ENCODE measurements around the gene SRPRA. TPM values are rescaled to one million over a fixed set of nuclear protein-coding genes. Genes with fewer than 3 reads are reported as not detected.
A peak's percentile ranks its signal among the peaks of the same experiment; 100 is the strongest.
"Not testable (repeated sequence)": the region's sequence is repeated elsewhere in the genome, so short reads cannot be mapped to it uniquely, and the experiment has no call there.

SRPRA gene, protein sequence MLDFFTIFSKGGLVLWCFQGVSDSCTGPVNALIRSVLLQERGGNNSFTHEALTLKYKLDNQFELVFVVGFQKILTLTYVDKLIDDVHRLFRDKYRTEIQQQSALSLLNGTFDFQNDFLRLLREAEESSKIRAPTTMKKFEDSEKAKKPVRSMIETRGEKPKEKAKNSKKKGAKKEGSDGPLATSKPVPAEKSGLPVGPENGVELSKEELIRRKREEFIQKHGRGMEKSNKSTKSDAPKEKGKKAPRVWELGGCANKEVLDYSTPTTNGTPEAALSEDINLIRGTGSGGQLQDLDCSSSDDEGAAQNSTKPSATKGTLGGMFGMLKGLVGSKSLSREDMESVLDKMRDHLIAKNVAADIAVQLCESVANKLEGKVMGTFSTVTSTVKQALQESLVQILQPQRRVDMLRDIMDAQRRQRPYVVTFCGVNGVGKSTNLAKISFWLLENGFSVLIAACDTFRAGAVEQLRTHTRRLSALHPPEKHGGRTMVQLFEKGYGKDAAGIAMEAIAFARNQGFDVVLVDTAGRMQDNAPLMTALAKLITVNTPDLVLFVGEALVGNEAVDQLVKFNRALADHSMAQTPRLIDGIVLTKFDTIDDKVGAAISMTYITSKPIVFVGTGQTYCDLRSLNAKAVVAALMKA
- 100 to 1,000 TPM in 1 of 2 experiments, 10 to 100 TPM in 1; 99.0 to 103 TPM for total RNA-seq

DNA sequence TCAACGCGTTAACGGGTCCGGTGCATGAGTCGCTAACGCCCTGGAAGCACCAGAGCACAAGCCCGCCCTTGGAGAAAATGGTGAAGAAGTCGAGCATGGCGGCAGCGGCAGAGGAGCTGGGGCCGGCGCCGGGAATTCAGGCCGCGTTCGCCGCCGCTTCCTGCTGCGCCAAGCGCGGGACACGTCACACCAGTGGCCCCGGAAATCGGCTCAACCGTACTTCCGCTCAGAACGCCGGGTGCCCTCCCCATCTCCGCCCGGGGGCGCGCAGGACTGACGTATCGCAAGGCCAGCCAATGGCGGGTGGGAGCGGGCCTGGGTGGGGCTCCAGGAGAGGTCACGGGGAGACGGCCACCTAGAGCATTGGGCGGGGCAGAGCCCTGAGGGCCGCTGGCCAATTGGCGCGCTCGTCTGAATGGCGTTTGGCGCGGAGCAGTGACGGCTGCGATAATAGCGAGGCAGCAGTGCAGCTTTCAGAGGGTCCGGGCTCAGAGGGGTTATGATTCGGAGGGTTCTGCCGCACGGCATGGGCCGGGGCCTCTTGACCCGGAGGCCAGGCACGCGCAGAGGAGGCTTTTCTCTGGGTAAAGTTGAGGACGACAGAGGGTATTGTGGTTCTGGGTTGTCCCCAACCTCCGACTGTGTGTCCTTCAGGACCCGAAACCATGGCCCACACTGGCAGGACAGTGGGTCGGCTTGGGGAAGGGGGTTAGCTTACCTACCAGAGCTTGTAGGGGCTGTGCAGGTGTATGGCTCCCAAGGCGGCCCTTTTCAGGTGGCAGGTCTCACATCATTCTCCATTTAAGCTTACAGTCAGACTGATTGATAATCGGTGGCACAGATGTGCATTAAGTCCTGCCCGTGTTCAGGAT lies at the start of gene SRPRA, which contains the start of gene FOXRED1:
Gene SRPRA (minus strand): TSS at position 188 of the 872 bp plus-strand sequence. CDS start 91 bp downstream, at position 97.
Gene FOXRED1 (plus strand): TSS at position 447 of the 872 bp plus-strand sequence. CDS start 53 bp downstream, at position 500.
- ATAC-seq: peak; percentile 99
- Mint-ChIP-seq H3K27me3 (ENCODE audit: low read depth) (no peaks in the 10 kb centered on the region), H3K4me1 (ENCODE audit: low read depth) (peaks cover 45% of the 10 kb centered on the region), H3K27ac (peak within 1 kb of the TSS; percentile 95), H3K9me3 (ENCODE audit: insufficient read depth) (no peaks in the 10 kb centered on the region), H3K4me3 (peak within 1 kb of the TSS; percentile 92), H3K36me3 (ENCODE audit: low read depth) (peaks cover 59% of the 10 kb centered on the region)
- peak; percentile 100 for DNase-seq
- CTCF ChIA-PET: interaction anchor here (1.1 to 1.4 kb wide), 5 partner anchors 13 to 212 kb away, joined by 3 to 4 read pairs (median 4); partner anchors contain the start of gene TIRAP
- POLR2A ChIA-PET: interaction anchor here (0.5 to 6.4 kb wide), 8 partner anchors 13 to 1336 kb away, joined by 3 to 52 read pairs (median 4); partner anchors contain the start of genes DCPS, FAM118B, RPUSD4 and ST3GAL4

GRCh38 chr11:126317756-126318573 lies 49.3 kb upstream of the SRPRA start:
- CTCF ChIA-PET: interaction anchor here (1.0 to 3.5 kb wide), 10 partner anchors 8 to 167 kb away, joined by 3 to 33 read pairs (median 6); partner anchors contain the start of gene DCPS
- peak; percentile 56 for DNase-seq
- H3K36me3 Mint-ChIP-seq (ENCODE audit: low read depth): peaks cover 44% of the 10 kb centered on the region
- H3K27ac Mint-ChIP-seq: peak overlapping the region; percentile 95
- ATAC-seq: peak; percentile 65
- H3K4me1 Mint-ChIP-seq (ENCODE audit: low read depth): peaks cover 37% of the 10 kb centered on the region
- peak overlapping the region; percentile 65 for H3K4me3 Mint-ChIP-seq
- H3K9me3 Mint-ChIP-seq (ENCODE audit: insufficient read depth): peaks cover 6% of the 10 kb centered on the region
- POLR2A ChIA-PET: interaction anchor here (0.6 to 3.1 kb wide), 11 partner anchors 10 to 106 kb away, joined by 3 to 40 read pairs (median 5); partner anchors contain the start of genes DCPS, FAM118B and ST3GAL4
- no peaks in the 10 kb centered on the region for H3K27me3 Mint-ChIP-seq (ENCODE audit: low read depth)

DNA sequence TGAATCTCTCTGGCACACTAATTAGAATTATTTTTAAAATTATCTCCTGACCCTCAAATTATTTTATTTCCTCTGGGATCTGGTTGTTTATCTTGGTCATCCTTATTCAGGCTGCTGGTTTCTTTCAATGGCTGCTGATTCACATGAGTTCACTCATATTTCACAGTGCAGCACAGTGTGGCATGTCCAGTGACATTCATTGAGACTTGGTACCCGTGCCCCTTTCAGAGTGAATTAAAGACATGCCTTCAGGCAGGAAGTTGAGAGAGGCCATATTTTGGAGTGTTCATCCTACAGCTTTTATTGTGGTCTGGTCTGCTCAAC lies 48.7 kb upstream of the SRPRA start:
- peak overlapping the region; percentile 65 for H3K4me3 Mint-ChIP-seq
- no peak for DNase-seq
- H3K9me3 Mint-ChIP-seq (ENCODE audit: insufficient read depth): peaks cover 6% of the 10 kb centered on the region
- H3K36me3 Mint-ChIP-seq (ENCODE audit: low read depth): peaks cover 47% of the 10 kb centered on the region
- H3K4me1 Mint-ChIP-seq (ENCODE audit: low read depth): peaks cover 37% of the 10 kb centered on the region
- no peak for ATAC-seq
- no peaks in the 10 kb centered on the region for H3K27me3 Mint-ChIP-seq (ENCODE audit: low read depth)
- ChIA-PET POLR2A (interaction anchor here (1.2 to 3.1 kb wide), 5 partner anchors 13 to 105 kb away, joined by 3 to 40 read pairs (median 5); partner anchors contain the start of genes DCPS, FAM118B and ST3GAL4), CTCF (interaction anchor here (1.2 to 3.5 kb wide), 7 partner anchors 8 to 168 kb away, joined by 4 to 33 read pairs (median 14); partner anchors contain the start of gene DCPS)
- H3K27ac Mint-ChIP-seq: peak overlapping the region; percentile 95

GRCh38 chr11:126313826-126314225 lies 45.1 kb upstream of the SRPRA start:
- peaks cover 49% of the 10 kb centered on the region for H3K36me3 Mint-ChIP-seq (ENCODE audit: low read depth)
- CTCF ChIA-PET: interaction anchor here (0.6 kb wide), 1 partner anchor 17 kb away, joined by 3 read pairs; no protein-coding TSS in a partner anchor
- ATAC-seq (no peak), DNase-seq (no peak)
- peaks cover 38% of the 10 kb centered on the region for H3K4me1 Mint-ChIP-seq (ENCODE audit: low read depth)
- peaks cover 6% of the 10 kb centered on the region for H3K9me3 Mint-ChIP-seq (ENCODE audit: insufficient read depth)
- POLR2A ChIA-PET: no interaction called here
- H3K4me3 Mint-ChIP-seq: no peak overlapping the region
- no peaks in the 10 kb centered on the region for H3K27me3 Mint-ChIP-seq (ENCODE audit: low read depth)
- no peak overlapping the region for H3K27ac Mint-ChIP-seq

- H3K36me3 Mint-ChIP-seq (ENCODE audit: low read depth): peaks cover 52% of the 10 kb centered on the region
- POLR2A ChIA-PET: no interaction called here
Measured at GRCh38 chr11:126312961-126313360, 44.3 kb upstream of the SRPRA start.

DNA sequence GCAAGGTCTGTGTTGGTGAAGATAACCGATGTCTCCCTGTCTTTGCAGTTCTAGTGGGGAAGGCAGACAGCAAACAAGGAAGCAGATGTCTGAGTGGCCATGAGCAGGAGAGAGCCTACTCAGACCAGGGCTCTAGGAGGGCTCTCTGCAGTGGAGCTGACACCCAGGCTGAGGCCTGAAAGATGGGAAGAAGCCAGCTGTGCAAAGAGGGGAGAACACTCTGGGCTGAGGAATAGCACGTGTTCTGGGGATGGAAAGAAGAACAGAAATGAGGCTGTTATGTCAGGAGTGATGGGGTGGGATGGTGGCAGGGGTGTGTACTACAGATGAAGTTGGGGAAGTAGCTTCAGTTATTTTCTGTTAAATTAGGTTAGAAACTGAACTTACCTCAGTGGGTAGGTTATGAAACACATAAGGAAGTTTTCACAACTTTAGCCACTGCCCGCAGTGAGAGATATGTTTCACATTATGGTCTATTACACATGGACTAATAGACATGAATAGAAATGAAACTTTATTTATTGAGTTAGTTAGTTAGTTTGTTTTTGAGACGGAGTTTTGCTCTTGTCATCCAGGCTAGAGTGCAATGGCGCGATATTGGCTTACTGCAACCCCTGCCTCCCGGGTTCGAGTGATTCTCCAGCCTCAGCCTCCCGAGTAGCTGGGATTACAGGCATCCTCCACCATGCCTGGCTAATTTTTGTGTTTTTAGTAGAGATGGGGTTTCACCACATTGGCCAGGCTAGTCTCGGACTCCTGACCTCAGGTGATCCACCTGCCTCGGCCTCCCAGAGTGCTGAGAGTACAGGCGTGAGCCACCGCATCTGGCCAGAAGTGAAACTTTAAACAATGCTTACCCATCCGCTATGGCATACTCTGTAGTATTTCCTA lies 43.0 kb upstream of the SRPRA start:
- Mint-ChIP-seq H3K27me3 (ENCODE audit: low read depth) (no peaks in the 10 kb centered on the region), H3K36me3 (ENCODE audit: low read depth) (peaks cover 50% of the 10 kb centered on the region), H3K4me3 (no peak overlapping the region), H3K4me1 (ENCODE audit: low read depth) (peaks cover 29% of the 10 kb centered on the region), H3K27ac (no peak overlapping the region), H3K9me3 (ENCODE audit: insufficient read depth) (peaks cover 6% of the 10 kb centered on the region)
- no peak for DNase-seq
- CTCF ChIA-PET: interaction anchor here (0.7 to 9.0 kb wide), 18 partner anchors 7 to 172 kb away, joined by 3 to 80 read pairs (median 4); partner anchors contain the start of gene ST3GAL4
- POLR2A ChIA-PET: interaction anchor here (0.7 kb wide), 1 partner anchor 12 kb away, joined by 3 read pairs; no protein-coding TSS in a partner anchor
- no peak for ATAC-seq

More at GRCh38 chr11:126312961-126313360, 44.3 kb upstream of the SRPRA start:
- Mint-ChIP-seq H3K9me3 (ENCODE audit: insufficient read depth) (peaks cover 6% of the 10 kb centered on the region), H3K4me1 (ENCODE audit: low read depth) (peaks cover 32% of the 10 kb centered on the region), H3K27me3 (ENCODE audit: low read depth) (no peaks in the 10 kb centered on the region), H3K27ac (no peak overlapping the region), H3K4me3 (no peak overlapping the region)
- CTCF ChIA-PET: interaction anchor here (0.7 kb wide), 1 partner anchor 168 kb away, joined by 4 read pairs; no protein-coding TSS in a partner anchor
- ATAC-seq (no peak), DNase-seq (no peak)

DNA sequence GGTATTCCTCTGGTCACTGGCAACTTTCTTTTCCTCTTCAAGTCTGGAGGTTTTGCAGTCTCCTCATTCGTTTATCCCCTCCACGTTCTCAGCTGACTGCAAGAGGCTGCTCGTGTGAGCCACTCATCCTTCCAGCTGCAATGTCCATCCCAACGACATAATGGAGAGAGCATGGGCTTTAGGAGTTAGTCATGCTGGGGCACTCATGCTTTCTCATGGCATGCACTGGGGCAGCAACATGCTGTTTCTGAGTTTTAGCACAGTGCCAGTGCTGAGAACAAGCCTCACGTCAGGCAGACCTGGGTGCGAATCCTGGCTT lies 42.3 kb upstream of the SRPRA start:
- no peak for ATAC-seq
- no peaks in the 10 kb centered on the region for H3K27me3 Mint-ChIP-seq (ENCODE audit: low read depth)
- POLR2A ChIA-PET: interaction anchor here (0.7 kb wide), 1 partner anchor 12 kb away, joined by 3 read pairs; no protein-coding TSS in a partner anchor
- peaks cover under 1% of the 10 kb centered on the region for H3K9me3 Mint-ChIP-seq (ENCODE audit: insufficient read depth)
- peaks cover 28% of the 10 kb centered on the region for H3K4me1 Mint-ChIP-seq (ENCODE audit: low read depth)
- H3K27ac Mint-ChIP-seq: no peak overlapping the region
- no peak overlapping the region for H3K4me3 Mint-ChIP-seq
- DNase-seq: no peak
- peaks cover 47% of the 10 kb centered on the region for H3K36me3 Mint-ChIP-seq (ENCODE audit: low read depth)
- CTCF ChIA-PET: interaction anchor here (0.7 to 9.0 kb wide), 23 partner anchors 8 to 172 kb away, joined by 3 to 80 read pairs (median 5); partner anchors contain the start of gene ST3GAL4

GRCh38 chr11:126310200-126310991 lies 41.7 kb upstream of the SRPRA start:
- Mint-ChIP-seq H3K4me3 (no peak overlapping the region), H3K27ac (no peak overlapping the region), H3K4me1 (ENCODE audit: low read depth) (peaks cover 31% of the 10 kb centered on the region), H3K9me3 (ENCODE audit: insufficient read depth) (no peaks in the 10 kb centered on the region), H3K27me3 (ENCODE audit: low read depth) (no peaks in the 10 kb centered on the region), H3K36me3 (ENCODE audit: low read depth) (peaks cover 46% of the 10 kb centered on the region)
- DNase-seq: peak; percentile 70
- peak; percentile 84 for ATAC-seq
- ChIA-PET POLR2A (no interaction called here), CTCF (interaction anchor here (0.6 to 9.0 kb wide), 26 partner anchors 8 to 173 kb away, joined by 3 to 80 read pairs (median 4); partner anchors contain the start of gene ST3GAL4)

GRCh38 chr11:126308771-126309170 lies 40.1 kb upstream of the SRPRA start:
- POLR2A ChIA-PET, H3K27ac Mint-ChIP-seq: not testable (repeated sequence)

More at GRCh38 chr11:126308771-126309170, 40.1 kb upstream of the SRPRA start:
- CTCF ChIA-PET: interaction anchor here (2.0 to 9.0 kb wide), 4 partner anchors 10 to 170 kb away, joined by 4 to 80 read pairs (median 27); no protein-coding TSS in a partner anchor
- H3K27me3 Mint-ChIP-seq (ENCODE audit: low read depth); DNase-seq; ATAC-seq; H3K4me3 Mint-ChIP-seq; H3K9me3 Mint-ChIP-seq (ENCODE audit: insufficient read depth): not testable (repeated sequence)
- peaks cover 44% of the 10 kb centered on the region for H3K36me3 Mint-ChIP-seq (ENCODE audit: low read depth)
- peaks cover 37% of the 10 kb centered on the region for H3K4me1 Mint-ChIP-seq (ENCODE audit: low read depth)

All from activated CD8-positive, alpha-beta T cell treated with anti-CD3 and anti-CD28 coated beads, Interleukin-2, amount 10 ng/mL, durations not matched to agents 7 days and 5 days (primary cell).